ENCODE data around the gene TRIB2. TPM values are rescaled to one million over a fixed set of nuclear protein-coding genes. Genes with fewer than 3 reads are reported as not detected.

TRIB2 gene
- total RNA-seq, 1 donor from 2014 or later, result 6.3 TPM

DNA sequence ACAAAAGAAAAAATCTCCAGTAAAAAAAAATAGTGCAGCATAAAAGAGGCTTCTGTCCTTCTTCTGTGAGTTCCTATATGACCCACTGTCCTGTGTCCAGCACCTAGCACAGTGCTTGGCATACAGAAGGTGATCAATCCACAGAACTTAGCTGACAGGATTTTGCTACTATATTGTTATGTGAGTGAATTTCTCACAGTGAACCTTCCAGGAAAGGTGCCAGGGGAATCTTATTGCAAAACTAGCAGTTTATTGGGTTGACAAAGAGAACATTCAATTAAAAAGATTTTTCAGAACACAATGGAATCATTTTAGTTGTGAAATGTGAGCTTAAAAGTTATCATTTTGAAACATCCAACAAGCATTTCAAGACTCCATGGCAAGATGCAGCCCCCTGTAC is 12.4 kb upstream of the TRIB2 start:
- H3K4me3 Mint-ChIP-seq, result no peak overlapping the region
- peaks cover 11% of the 10 kb centered on the region for H3K27me3 Mint-ChIP-seq (ENCODE audit: insufficient read depth)
- H3K27ac Mint-ChIP-seq, result no peak overlapping the region
- H3K4me1 Mint-ChIP-seq (ENCODE audit: low read depth), result peaks cover 44% of the 10 kb centered on the region
- peaks cover 12% of the 10 kb centered on the region for H3K9me3 Mint-ChIP-seq
- H3K36me3 Mint-ChIP-seq (ENCODE audit: low read depth), result peaks cover 10% of the 10 kb centered on the region
- DNase-seq (ENCODE audit: low spot score), result no peak
- intact Hi-C loops (cut with micrococcal nuclease), result no loop called here

GRCh38 chr2:12705230-12705629 is 11.5 kb upstream of the TRIB2 start:
- Mint-ChIP-seq H3K4me1 (ENCODE audit: low read depth) (peaks cover 52% of the 10 kb centered on the region), H3K4me3 (no peak overlapping the region), H3K36me3 (ENCODE audit: low read depth) (peaks cover 10% of the 10 kb centered on the region), H3K27ac (no peak overlapping the region), H3K27me3 (ENCODE audit: insufficient read depth) (peaks cover 6% of the 10 kb centered on the region), H3K9me3 (peaks cover 12% of the 10 kb centered on the region)
- DNase-seq (ENCODE audit: low spot score), result no peak
- intact Hi-C loops (cut with micrococcal nuclease), result no loop called here

- intact Hi-C loops (cut with micrococcal nuclease), result no loop called here
- peaks cover 10% of the 10 kb centered on the region for H3K36me3 Mint-ChIP-seq (ENCODE audit: low read depth)
- H3K4me1 Mint-ChIP-seq (ENCODE audit: low read depth), result peaks cover 57% of the 10 kb centered on the region
Observed at GRCh38 chr2:12705742-12706141, 11.0 kb upstream of the TRIB2 start.

GRCh38 chr2:12708508-12709206 is 8.1 kb upstream of the TRIB2 start:
- intact Hi-C loops (cut with micrococcal nuclease), result no loop called here
- Mint-ChIP-seq H3K36me3 (ENCODE audit: low read depth) (peaks cover 10% of the 10 kb centered on the region), H3K4me3 (peak overlapping the region; percentile 56), H3K4me1 (ENCODE audit: low read depth) (peaks cover 52% of the 10 kb centered on the region), H3K27me3 (ENCODE audit: insufficient read depth) (peaks cover 2% of the 10 kb centered on the region), H3K27ac (peak overlapping the region; percentile 50), H3K9me3 (peaks cover 12% of the 10 kb centered on the region)
- no peak for DNase-seq (ENCODE audit: low spot score)

More at GRCh38 chr2:12705742-12706141, 11.0 kb upstream of the TRIB2 start:
- Mint-ChIP-seq H3K27ac (no peak overlapping the region), H3K4me3 (no peak overlapping the region), H3K27me3 (ENCODE audit: insufficient read depth) (peaks cover 3% of the 10 kb centered on the region), H3K9me3 (peaks cover 12% of the 10 kb centered on the region)
- DNase-seq (ENCODE audit: low spot score), result no peak

DNA sequence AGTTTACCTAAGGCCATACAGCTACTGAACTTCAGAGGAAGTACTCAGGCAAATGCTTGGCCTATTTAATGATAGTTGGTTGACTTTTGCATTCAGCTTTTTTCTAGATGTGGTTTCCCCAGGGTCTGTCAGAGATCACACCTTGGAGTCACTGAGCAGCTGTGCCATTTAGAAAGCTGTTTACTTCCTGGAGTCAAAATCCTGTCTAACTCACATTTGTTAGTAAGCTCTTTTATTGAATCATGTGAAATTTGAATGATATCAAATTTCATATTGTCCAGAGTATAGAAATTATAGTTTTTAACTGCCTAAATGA is 7.6 kb upstream of the TRIB2 start:
- peak overlapping the region; percentile 9 for H3K4me3 Mint-ChIP-seq
- H3K4me1 Mint-ChIP-seq (ENCODE audit: low read depth), result peaks cover 52% of the 10 kb centered on the region
- DNase-seq (ENCODE audit: low spot score), result peak; percentile 35
- H3K27ac Mint-ChIP-seq, result no peak overlapping the region
- peaks cover 10% of the 10 kb centered on the region for H3K36me3 Mint-ChIP-seq (ENCODE audit: low read depth)
- no peaks in the 10 kb centered on the region for H3K27me3 Mint-ChIP-seq (ENCODE audit: insufficient read depth)
- peaks cover 12% of the 10 kb centered on the region for H3K9me3 Mint-ChIP-seq
- intact Hi-C loops (cut with micrococcal nuclease), result no loop called here

- no peak for DNase-seq (ENCODE audit: low spot score)
- H3K9me3 Mint-ChIP-seq, result peaks cover 6% of the 10 kb centered on the region
- peaks cover 3% of the 10 kb centered on the region for H3K36me3 Mint-ChIP-seq (ENCODE audit: low read depth)
- H3K4me1 Mint-ChIP-seq (ENCODE audit: low read depth), result peaks cover 56% of the 10 kb centered on the region
- intact Hi-C loops (cut with micrococcal nuclease), result loop anchor here (10.0 kb wide), 3 partner anchors 546 to 1246 kb away; partner anchors contain the start of gene E2F6
- H3K27me3 Mint-ChIP-seq (ENCODE audit: insufficient read depth), result no peaks in the 10 kb centered on the region
- no peak overlapping the region for H3K27ac Mint-ChIP-seq
- H3K4me3 Mint-ChIP-seq, result no peak overlapping the region
Observed at GRCh38 chr2:12710301-12710700, 6.4 kb upstream of the TRIB2 start.

GRCh38 chr2:12711339-12711738 is 5.4 kb upstream of the TRIB2 start:
- Mint-ChIP-seq H3K4me1 (ENCODE audit: low read depth) (peaks cover 65% of the 10 kb centered on the region), H3K4me3 (no peak overlapping the region), H3K36me3 (ENCODE audit: low read depth) (peaks cover 2% of the 10 kb centered on the region), H3K27me3 (ENCODE audit: insufficient read depth) (peaks cover 3% of the 10 kb centered on the region), H3K27ac (no peak overlapping the region), H3K9me3 (no peaks in the 10 kb centered on the region)
- DNase-seq (ENCODE audit: low spot score), result no peak
- intact Hi-C loops (cut with micrococcal nuclease), result loop anchor here (10.0 kb wide), 3 partner anchors 547 to 1247 kb away; partner anchors contain the start of gene E2F6

DNA sequence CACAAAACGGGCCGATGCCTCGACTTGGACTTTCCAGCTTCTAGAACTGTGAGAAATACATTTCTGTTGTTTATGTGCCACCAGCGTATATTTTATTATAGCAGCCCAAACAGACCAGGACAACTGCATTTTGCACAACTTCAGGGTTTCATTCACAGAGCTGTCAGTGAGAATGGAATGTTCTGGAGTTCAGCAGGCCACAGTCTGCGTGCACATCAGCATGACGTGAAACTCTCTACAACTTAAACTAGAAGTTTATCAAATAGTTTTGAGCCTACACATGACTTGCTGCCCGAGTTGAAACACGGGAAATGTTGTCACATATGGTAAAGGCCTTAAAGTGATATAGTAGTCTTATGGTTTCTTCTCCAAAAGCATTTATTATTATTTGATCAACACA is 3.9 kb upstream of the TRIB2 start:
- Mint-ChIP-seq H3K9me3 (no peaks in the 10 kb centered on the region), H3K27ac (no peak overlapping the region)
- intact Hi-C loops (cut with micrococcal nuclease), result loop anchor here (10.0 kb wide), 3 partner anchors 548 to 1248 kb away; partner anchors contain the start of gene E2F6

GRCh38 chr2:12714391-12715221 is 2.1 kb upstream of the TRIB2 start:
- DNase-seq (ENCODE audit: low spot score), result no peak
- Mint-ChIP-seq H3K27ac (no peak overlapping the region), H3K27me3 (ENCODE audit: insufficient read depth) (peaks cover 10% of the 10 kb centered on the region), H3K4me3 (no peak overlapping the region), H3K4me1 (ENCODE audit: low read depth) (peaks cover 58% of the 10 kb centered on the region), H3K9me3 (no peaks in the 10 kb centered on the region), H3K36me3 (ENCODE audit: low read depth) (peaks cover 8% of the 10 kb centered on the region)
- intact Hi-C loops (cut with micrococcal nuclease), result loop anchor here (5.0 to 10.0 kb wide), 7 partner anchors 107 to 1372 kb away; partner anchors contain the start of genes E2F6 and ROCK2

More for the DNA sequence above, 3.9 kb upstream of the TRIB2 start:
- no peaks in the 10 kb centered on the region for H3K36me3 Mint-ChIP-seq (ENCODE audit: low read depth)
- no peak for DNase-seq (ENCODE audit: low spot score)
- no peak overlapping the region for H3K4me3 Mint-ChIP-seq
- peaks cover 62% of the 10 kb centered on the region for H3K4me1 Mint-ChIP-seq (ENCODE audit: low read depth)
- peaks cover 3% of the 10 kb centered on the region for H3K27me3 Mint-ChIP-seq (ENCODE audit: insufficient read depth)

DNA sequence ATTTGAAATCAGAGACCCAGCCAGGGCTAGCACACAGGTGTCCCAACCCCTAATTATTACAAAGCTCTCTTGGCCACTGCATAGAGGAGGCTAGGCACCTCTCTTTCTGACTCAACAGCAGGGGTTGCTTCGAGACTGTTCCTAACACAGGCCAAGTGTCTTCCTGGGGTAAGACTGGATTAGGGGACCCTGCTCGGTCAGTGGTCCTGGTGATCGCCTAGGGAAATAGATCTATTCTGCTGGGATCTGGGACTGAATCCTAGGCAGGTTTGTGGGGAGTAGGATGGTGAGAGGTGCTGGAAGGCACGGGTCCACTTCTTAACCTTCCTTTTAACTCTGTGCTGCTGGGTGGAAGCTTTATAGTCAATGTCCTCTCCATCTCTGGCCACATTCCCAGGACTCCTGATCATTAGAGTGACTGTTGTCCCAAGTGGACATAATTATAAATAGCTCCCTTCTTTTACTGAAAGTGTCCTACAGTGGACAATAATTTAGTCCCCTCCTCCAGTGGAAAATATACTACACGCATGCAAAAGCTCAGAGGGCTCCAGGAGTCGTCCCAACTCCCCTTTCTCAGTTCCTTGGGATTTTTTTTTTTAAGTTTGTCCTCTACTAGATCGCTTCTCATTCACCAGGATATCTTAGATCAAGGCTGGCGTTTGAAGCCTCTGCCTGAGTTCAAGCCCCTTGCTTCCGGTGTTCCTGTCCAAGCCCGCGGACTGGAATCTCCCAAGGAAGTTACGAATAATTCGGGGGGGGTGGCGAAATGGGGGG is 1.3 kb upstream of the TRIB2 start:
- intact Hi-C loops (cut with micrococcal nuclease), result loop anchor here (1.0 to 10.0 kb wide), 19 partner anchors 13 to 1373 kb away; partner anchors contain the start of genes E2F6, LPIN1 and ROCK2
- Mint-ChIP-seq H3K4me1 (ENCODE audit: low read depth) (peaks cover 58% of the 10 kb centered on the region), H3K27ac (peak overlapping the region; percentile 91), H3K36me3 (ENCODE audit: low read depth) (peaks cover 10% of the 10 kb centered on the region), H3K4me3 (peak overlapping the region; percentile 88), H3K9me3 (no peaks in the 10 kb centered on the region), H3K27me3 (ENCODE audit: insufficient read depth) (peaks cover 10% of the 10 kb centered on the region)
- no peak for DNase-seq (ENCODE audit: low spot score)

GRCh38 chr2:12716032-12716281 is 779 bp upstream of the TRIB2 start:
- peaks cover 11% of the 10 kb centered on the region for H3K36me3 Mint-ChIP-seq (ENCODE audit: low read depth)
- intact Hi-C loops (cut with micrococcal nuclease), result loop anchor here (1.0 to 10.0 kb wide), 19 partner anchors 13 to 1374 kb away; partner anchors contain the start of genes E2F6, LPIN1 and ROCK2
- peak overlapping the region; percentile 88 for H3K4me3 Mint-ChIP-seq
- peak overlapping the region; percentile 91 for H3K27ac Mint-ChIP-seq
- DNase-seq (ENCODE audit: low spot score), result peak; percentile 72
- peaks cover 10% of the 10 kb centered on the region for H3K27me3 Mint-ChIP-seq (ENCODE audit: insufficient read depth)
- H3K4me1 Mint-ChIP-seq (ENCODE audit: low read depth), result peaks cover 58% of the 10 kb centered on the region
- no peaks in the 10 kb centered on the region for H3K9me3 Mint-ChIP-seq

- H3K4me3 Mint-ChIP-seq, result peak overlapping the region; percentile 91
- peak; percentile 40 for DNase-seq (ENCODE audit: low spot score)
- H3K27me3 Mint-ChIP-seq (ENCODE audit: insufficient read depth), result peaks cover 10% of the 10 kb centered on the region
- peak overlapping the region; percentile 87 for H3K27ac Mint-ChIP-seq
- H3K4me1 Mint-ChIP-seq (ENCODE audit: low read depth), result peaks cover 61% of the 10 kb centered on the region
- peaks cover 16% of the 10 kb centered on the region for H3K36me3 Mint-ChIP-seq (ENCODE audit: low read depth)
- intact Hi-C loops (cut with micrococcal nuclease), result loop anchor here (1.0 to 10.0 kb wide), 15 partner anchors 15 to 1375 kb away; partner anchors contain the start of genes E2F6, LPIN1 and ROCK2
- no peaks in the 10 kb centered on the region for H3K9me3 Mint-ChIP-seq
Observed at GRCh38 chr2:12717191-12718014, 667 bp downstream of the TRIB2 start.
